Stimulated activated CD8-positive, alpha-beta memory T cell treated with anti-CD3 and anti-CD28 coated beads, Interleukin-15, amount 100 ng/mL, for 48 hours (primary cell): Measurements from ENCODE around the gene OTUD1.

Experiments used
- DNase-seq, 2 donors: peaks; one replicate each; pipeline ENCODE4 v3.0.0-alpha.2; 2020; ENCODE audit warnings: low read depth in 2 of 2

Gene OTUD1

DNA sequence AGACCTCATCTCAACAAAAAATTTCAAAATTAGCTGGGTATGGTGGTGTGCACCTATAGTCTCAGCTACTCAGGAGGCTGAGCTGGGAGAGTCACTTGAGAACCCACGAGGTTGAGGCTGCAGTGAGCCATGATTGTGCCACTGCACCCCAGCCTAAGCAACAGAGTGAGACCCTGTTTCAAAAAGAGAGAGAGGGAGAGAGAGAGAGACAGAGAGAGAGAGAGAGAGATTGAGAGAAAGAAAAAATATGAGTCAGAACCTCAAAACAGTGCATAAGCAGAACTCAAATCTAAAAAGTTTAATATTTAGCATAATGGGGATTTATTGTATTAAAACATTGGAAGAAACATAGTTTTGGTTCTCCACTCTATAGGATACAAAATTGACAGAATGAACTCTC, 17.5 kb upstream of the OTUD1 start:
- DNase-seq = no peak

DNA sequence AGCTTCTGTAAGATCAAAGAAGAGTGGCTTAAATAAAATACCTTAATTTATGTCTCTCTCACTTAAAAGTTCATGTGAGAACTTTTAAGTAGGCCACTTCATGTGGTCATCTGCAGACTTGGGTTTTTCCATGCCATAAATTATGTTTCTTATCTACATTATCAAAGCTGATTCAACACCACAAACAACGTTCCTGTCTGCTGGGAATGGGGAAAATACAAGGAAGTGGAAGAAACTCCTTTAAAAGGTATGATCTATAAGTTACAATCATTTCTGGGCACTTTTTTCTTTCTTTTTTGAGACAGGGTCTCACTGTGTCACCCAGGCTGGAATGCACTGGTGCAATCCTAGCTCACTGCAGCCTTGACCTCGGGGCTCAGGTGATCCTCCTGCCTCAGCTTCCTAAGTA, 16.9 kb upstream of the OTUD1 start:
- DNase-seq = no peak

DNA sequence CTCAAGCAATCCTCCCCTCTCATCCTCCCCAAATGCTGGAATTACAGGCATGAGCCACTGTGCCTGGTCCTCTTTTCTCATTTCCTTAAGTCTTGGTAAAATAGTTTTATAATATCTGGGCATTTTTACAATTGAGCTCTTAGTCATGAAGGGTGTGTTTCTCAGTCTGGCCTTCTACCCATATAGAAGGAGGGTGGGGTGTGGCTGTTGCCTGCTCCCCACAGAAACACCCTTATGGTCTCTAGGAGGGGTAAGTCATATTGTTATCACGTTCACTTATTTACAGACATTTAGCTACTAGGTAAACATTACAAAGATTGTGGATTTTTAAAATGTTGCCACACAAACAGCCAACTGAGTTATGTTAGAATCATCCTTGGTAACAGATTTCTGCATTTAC, 6.7 kb upstream of the OTUD1 start:
- DNase-seq = no peak

DNA sequence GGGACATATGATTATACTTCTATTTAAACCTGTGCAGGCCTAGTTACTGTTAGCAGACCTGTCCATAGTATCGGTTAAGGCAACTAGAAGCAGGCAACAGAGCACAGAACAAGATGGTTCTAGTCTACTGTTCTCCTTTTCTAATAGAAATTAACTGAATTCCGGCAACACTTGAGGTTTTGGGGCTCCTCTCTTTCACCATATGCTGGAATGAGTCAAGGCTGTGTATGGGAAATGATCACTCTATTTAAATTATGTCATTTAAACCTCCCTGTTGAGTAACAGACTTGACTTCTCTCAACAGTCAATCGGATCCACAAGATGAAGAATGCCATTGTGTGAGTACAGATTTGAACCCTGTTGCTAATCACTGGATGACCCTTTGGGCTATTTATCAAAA, 6.2 kb upstream of the OTUD1 start:
- DNase-seq = no peak

DNA sequence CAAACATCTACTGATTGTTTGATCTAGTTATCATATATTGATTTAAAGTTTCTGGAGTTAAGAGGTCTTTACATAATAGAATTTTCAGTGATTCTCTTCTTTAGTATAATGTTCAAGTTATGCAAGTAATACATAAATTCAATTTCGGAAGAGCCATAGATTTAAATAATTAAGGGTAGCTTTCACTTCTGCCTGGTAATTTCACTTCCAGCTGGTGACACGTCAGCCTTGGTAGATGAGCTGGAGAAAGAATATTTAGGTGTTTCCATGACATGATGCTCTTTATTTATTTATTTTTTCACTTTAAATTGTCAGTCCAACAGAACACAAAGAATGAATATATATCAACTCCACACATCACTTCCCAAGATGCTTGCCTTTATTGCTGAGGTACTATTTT, 5.2 kb upstream of the OTUD1 start:
- DNase-seq = no peak

DNA sequence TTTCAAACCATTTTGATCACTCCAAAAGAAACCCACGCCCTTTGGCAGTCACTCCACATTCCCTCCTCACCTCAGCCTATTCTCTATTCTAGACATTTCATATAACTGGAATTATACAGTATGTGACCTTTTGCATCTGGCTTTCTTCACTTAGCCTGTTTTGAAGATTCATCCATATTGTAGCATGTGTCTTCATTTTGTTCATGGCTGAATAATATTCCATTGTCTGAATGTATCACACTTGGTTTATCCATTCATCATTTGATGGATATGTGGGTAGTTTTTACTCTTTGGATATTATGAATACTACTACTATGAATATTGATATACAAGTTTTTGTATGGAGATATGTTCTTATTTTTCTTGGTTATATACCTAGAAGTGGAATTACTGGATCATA, 3.5 kb upstream of the OTUD1 start:
- no peak for DNase-seq

DNA sequence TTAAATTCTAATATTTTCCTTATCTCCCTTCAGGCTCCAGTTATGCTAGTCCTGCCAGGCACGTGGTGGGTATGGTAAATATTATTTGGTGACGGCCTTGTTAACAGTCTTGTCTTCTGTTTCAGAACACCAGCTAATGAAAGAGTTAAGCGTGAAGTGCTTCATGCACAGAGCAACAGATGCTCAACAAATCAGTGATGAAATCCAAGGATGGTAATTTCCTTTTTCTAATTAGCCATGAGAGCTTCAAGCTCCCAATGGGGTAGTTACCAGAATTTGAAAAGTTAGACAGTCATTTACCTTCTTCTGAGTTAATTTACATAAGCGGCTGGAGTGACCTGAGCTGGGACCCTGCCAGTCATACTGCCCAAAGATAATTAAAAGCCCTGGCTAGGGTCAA, 1.9 kb upstream of the OTUD1 start:
- no peak for DNase-seq

DNA sequence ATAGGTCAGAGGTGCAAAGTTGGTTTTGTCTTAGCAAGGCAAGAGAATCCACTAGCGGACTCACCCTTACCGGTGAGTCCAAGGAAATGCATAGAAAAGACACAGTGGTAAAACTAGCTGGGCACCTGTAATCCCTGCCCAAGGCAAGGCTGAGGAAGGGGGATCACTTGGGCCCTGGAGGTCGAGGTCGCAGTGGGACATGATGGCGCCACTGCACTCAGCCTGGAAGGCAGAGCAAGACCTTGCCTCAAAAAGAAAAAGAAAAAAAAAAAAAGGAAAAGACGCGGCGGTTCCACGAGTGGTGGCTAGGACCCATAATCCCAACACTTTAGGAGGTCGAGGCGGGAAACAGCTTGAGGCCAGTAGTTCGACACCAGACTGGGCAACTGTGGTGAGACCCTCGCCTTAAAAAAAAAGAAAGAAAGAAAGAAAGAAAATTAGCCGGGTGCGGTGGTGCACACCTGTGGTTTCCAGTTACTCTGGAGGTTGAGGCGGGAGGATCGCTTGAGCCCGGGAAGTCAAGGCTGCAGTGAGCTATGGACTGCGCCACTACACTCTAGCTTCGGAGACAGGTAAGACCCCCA, 820 bp upstream of the OTUD1 start:
- no peak for DNase-seq

DNA sequence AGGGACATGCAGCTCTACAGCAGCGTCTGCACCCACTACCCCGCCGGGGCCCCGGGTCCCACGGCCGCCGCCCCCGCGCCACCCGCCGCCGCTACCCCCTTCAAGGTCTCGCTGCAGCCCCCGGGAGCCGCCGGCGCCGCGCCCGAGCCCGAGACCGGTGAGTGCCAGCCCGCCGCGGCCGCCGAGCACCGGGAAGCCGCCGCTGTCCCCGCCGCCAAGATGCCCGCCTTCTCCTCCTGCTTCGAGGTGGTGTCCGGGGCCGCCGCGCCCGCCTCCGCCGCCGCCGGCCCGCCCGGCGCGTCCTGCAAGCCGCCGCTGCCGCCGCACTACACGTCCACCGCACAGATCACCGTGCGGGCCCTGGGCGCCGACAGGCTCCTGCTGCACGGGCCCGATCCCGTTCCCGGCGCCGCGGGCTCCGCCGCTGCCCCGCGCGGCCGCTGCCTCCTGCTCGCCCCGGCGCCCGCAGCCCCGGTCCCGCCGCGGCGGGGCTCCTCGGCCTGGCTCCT, 631 bp downstream of the OTUD1 start:
- DNase-seq = peak; percentile 2 to 11

DNA sequence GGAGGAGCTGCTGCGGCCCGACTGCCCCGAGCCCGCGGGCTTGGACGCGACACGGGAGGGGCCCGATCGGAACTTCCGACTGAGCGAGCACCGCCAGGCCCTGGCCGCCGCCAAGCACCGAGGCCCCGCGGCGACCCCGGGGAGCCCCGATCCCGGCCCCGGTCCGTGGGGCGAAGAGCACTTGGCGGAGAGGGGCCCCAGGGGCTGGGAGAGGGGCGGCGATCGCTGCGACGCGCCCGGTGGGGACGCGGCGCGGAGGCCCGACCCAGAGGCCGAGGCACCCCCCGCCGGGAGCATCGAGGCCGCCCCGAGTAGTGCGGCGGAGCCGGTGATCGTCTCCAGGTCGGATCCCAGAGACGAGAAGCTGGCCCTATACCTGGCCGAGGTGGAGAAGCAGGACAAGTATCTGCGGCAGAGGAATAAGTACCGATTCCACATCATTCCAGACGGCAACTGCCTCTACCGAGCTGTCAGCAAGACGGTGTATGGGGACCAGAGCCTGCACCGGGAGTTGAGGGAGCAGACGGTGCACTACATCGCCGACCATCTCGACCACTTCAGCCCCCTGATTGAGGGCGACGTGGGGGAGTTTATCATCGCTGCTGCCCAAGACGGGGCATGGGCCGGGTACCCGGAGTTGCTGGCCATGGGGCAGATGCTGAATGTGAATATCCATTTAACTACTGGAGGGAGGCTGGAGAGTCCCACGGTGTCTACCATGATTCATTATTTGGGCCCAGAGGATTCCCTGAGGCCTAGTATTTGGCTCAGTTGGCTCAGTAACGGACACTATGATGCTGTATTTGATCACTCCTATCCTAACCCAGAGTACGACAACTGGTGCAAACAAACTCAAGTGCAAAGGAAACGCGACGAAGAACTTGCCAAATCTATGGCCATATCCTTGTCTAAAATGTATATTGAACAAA, 1.4 kb downstream of the OTUD1 start:
- DNase-seq = peak; percentile 2 to 7

DNA sequence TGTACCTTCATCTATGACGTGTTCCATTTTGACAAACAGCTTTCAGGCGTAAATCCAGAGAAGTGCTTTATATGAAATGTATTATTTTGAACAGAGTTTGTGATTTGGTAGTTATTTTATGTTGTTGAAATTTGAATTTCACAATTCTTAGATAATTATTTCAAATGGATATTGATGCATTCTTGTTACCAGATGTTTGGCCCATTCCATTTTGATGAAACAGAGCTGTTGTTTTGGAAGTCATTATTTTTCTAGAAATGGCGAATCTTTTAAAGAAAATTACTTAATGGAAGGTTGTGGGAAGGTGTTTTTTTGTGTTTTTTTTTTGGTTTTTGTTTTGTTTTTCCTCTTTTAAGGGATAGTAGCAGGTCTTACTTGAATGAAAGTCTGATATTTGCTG, 2.4 kb downstream of the OTUD1 start:
- no peak for DNase-seq

DNA sequence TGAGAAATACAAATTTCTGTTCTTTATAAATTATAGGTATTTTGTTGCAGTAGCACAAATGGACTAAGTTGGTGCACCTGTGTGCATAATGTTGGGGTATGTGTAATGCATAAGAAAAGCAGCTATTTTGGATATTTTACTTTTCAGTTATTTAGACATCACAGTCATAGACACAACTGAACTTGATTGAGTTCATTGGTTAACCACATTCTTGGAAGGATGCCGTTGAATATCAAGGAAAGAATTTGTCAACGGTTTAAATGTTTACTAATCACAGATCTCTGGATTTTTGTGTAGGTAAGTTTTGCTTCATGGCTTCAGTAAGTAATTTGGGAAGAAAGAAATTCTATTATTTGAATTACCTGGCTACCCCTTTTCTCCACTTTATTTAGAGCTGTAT, 4.1 kb downstream of the OTUD1 start:
- DNase-seq = no peak

DNA sequence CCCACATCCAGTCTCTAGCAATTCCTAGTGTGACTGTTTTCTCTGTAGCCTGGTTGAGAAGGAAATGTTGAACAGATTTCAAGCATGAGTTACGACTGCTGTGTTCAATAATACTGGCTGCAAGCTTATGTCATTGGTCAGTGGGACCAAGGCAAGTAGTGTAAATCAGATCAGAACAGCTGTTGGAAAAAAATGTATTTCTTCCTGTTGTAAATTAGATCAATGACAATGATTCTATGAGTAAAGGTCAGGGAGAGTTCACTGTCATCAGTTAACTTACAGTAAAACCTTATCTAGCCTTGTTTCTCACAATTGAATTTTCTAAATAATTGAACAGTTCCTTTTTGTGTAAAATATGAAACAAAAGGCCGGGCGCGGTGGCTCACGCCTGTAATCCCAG, 6.7 kb downstream of the OTUD1 start:
- DNase-seq = no peak

DNA sequence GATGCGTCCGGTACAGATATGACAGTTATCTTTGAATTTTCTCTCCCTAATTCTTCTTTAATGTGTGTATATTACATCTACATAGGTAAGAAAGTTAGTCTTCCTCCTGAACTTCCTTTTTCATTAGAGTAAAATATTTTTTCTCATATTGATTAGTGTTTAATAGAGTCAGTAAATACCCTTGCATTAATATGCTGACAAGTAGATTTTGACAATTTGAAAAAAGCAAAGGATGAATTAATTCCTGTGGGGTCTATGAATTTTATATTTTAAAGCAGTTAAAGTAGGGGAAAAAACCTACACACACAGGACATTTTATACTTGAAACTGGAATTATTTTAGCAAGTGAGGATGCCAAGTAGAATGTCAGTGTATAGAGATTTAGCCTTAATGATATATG, 9.4 kb downstream of the OTUD1 start:
- no peak for DNase-seq

DNA sequence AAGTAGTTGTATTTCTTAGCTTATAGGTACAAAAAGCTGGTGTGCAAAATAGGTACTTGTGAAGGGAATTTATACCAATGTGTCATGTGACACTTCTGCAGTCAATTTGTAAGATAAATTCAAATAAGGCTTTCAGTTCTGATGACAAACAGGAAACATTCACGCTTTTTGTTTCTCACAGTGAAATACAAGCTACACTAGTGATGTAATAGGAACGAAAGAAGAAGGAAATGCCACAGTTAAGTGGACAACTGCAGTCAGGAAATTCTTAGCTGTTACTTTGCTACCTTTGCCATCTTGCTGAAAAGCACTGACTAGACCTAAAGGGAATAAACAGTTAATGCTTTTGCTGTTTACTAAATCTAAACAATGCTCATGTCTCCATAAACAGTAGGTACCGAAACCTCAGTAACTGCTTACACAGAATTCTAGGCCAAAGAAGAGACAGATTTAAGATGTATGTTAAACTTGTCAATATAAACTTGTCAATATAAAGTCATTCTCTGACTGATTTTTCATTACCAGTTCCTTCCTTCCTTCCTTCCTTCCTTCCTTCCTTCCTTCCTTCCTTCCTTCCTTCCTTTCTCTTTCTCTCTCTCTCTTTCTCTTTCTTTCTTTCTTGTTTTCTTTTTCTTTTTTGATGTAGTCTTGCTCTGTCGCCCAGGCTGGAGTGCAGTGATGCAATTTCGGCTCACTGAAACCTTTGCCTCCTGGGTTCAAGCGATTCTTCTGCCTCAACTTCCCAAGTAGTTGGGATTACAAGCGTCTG, 10.1 kb downstream of the OTUD1 start:
- no peak for DNase-seq

DNA sequence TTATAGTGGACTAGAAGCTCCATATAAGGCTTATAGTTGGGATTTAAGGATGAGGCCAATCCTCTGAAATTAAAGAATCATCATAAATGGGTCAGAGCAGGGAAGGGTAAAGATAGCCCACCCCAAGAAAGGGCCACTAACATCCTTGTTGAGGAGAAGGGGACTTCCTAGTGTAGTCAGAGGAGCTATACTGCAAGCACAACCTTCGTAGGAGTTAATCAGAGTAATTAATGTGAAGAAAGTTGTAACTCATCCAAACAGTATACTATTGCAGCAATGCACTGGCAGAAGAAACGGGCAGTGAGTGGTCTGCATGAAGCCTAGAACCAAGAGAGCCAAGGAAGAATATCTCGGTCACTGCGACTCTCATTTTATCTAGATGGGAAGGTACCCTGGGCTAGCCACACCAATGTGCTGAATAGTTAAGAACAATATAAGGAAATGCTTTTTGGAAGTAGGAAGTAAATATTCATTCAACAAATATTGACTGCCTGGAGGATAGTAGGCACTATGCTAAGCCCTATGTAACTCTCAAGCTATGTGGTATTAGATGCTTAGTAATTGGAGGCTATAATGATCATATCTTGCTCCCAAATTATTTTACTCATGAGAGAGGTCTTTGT, 13.3 kb downstream of the OTUD1 start:
- DNase-seq = no peak

DNA sequence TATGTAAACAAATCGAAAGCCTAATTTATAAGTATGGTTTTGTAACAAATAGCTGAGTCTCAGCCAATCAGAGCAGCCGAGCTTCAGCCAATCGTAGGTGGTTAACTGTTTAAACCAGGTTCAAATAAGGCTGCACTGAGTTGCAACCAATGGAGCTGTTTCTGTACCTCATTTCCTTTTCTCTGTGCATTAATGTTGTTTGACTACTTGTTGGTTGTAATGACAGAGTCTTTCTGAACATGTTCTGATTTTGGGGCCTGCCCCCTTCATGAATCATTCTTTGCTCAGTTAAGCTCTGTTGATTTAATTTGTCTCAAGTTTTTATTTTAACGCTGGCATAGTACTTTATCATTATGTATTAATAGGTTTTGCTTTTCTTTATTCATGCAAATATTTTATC, 14.6 kb downstream of the OTUD1 start:
- DNase-seq = no peak

DNA sequence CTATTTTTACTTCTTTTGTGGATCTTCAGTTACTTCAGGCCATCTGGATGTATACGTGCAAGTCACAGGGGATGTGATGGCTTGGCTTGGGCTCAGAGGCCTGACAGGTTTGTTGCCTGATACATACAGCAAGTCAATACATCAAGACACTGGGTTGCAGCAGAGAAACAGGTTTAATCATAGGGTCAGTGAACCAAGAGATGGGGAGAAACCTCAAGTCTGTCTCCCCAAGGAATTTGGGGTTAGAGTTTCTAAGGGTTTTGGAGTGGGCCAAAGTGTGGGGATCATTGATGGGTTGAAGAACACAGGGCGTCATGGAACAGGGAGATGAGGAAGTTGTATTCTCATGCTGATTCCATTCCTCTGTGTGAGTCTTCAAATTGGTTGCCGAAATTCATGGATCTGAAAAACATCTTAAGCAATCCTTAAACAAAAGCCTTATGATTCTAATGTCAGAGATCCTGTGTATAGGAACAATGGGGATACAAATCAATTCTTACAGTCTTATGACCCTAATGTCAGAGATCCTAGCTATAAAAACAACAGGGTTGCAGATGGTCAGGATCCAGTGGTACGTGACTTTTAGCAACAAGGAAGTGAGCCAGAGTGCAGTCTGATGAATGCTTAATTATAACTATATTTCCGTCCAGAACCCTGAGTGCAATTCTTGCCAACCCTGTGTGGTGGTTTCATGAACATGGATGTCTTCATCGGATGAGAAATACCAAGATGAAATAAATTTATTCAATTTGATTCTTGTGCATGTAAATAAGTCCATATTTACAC, 18.9 kb downstream of the OTUD1 start:
- no peak for DNase-seq

DNA sequence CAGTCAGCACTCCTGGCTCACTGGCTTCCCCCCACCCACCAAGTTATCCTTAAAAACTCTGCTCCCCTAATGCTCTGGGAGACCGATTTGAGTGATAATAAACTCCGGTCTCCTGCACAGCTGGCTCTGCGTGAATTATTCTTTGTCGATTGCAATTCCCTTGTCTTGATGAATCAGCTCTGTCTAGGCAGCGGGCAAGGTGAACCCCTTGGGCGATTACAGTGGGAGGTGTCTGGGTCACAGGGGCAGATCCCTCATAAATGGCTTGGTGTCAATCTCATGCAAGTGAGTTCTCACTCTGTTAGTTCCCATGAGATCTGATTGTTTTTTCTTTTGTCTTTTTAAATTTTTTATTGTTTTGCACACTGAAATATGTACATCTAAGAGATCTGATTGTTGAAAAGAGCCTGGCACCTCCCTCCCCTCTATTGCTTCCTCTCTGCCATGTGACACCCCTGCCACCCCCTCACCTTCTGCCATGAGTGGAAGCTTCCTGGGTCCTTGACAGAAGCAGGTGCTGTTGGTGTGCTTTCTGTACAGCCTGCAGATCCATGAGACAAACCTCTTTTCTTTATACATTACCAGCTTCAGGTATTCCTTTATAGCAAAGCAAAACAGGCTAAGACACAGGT, 20.5 kb downstream of the OTUD1 start:
- no peak for DNase-seq

DNA sequence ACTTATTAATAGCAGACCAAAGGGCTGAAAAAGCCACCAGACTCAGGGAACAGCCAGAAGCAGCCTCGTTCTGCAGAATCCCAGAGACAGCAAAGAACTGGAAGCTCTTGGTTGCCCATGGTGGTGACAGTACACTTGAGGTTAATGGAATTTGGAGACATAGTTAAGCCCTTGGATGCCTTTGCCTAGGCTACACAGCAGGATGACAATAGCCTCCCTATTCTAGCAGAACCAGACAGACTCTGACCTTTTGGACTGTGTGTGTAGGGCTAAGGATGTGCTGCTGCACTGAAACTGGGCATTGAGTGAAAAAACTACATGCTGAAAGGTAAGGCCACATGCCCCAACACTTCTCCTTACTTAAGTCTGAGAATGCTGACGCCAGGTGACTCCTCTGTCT, 22.7 kb downstream of the OTUD1 start:
- no peak for DNase-seq

DNA sequence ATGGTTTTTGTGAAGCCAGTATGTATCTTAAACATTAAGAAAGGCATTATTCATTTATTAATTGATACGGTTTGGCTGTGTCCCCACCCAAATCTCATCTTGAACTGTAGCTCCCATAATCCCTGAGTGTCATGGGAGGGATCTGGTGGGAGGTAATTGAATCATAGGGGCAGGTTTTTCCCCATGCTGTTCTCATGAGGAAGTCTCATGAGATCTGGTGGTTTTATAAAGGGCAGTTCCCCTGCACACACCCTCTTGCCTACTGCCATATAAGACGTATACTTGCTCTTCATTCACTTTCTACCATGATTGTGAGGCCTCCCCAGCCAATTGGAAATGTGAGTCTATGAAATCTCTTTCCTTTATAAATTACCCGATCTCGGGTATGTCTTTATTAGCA, 28.1 kb downstream of the OTUD1 start:
- DNase-seq = no peak
